HEK293 (cell line): ENCODE measurements around the gene EPHB1.

Source experiments
- REST ChIP-seq: fragments of 450-650 bp; formaldehyde crosslinking; IDR thresholded peaks from 2 replicates; pipeline ENCODE4 v1.5.1; 2016; ENCODE audit warnings: missing biosample characterization, missing genetic modification characterization
- YY2 ChIP-seq: fragments of 450-650 bp; formaldehyde crosslinking; IDR thresholded peaks from 2 replicates; pipeline ENCODE4 v1.5.1; 2016; ENCODE audit warnings: missing biosample characterization, missing genetic modification characterization
- ZBTB26 ChIP-seq: fragments of 450-650 bp; formaldehyde crosslinking; optimal IDR thresholded peaks from 2 replicates; pipeline ENCODE3; 2016; ENCODE audit warnings: missing biosample characterization, mild to moderate bottlenecking, missing genetic modification characterization
- ZNF280C ChIP-seq: fragments of 450-650 bp; formaldehyde crosslinking; IDR thresholded peaks from 2 replicates; pipeline ENCODE4 v1.5.1; 2016; ENCODE audit warnings: missing biosample characterization, missing genetic modification characterization
- ZNF280D ChIP-seq: fragments of 450-650 bp; formaldehyde crosslinking; IDR thresholded peaks from 2 replicates; pipeline ENCODE4 v1.5.1; 2016; ENCODE audit warnings: missing biosample characterization, missing genetic modification characterization
- ZNF404 ChIP-seq: fragments of 450-650 bp; formaldehyde crosslinking; IDR thresholded peaks from 2 replicates; pipeline ENCODE4 v1.5.1; 2017; ENCODE audit warnings: missing biosample characterization, missing genetic modification characterization
- ZNF416 ChIP-seq: fragments of 450-650 bp; formaldehyde crosslinking; IDR thresholded peaks from 2 replicates; pipeline ENCODE4 v1.5.1; 2016; ENCODE audit warnings: missing biosample characterization, missing genetic modification characterization
- ZNF580 ChIP-seq: fragments of 450-650 bp; formaldehyde crosslinking; IDR thresholded peaks from 2 replicates; pipeline ENCODE4 v1.5.1; 2016; ENCODE audit warnings: missing biosample characterization, missing genetic modification characterization
- ZNF692 ChIP-seq: fragments of 450-650 bp; formaldehyde crosslinking; IDR thresholded peaks from 2 replicates; pipeline ENCODE4 v1.5.1; 2016; ENCODE audit warnings: missing biosample characterization, missing genetic modification characterization
- ZNF704 ChIP-seq: fragments of 450-650 bp; formaldehyde crosslinking; IDR thresholded peaks from 2 replicates; pipeline ENCODE4 v1.5.1; 2016; ENCODE audit warnings: missing biosample characterization, missing genetic modification characterization
- ZNF76 ChIP-seq: fragments of 450-650 bp; formaldehyde crosslinking; IDR thresholded peaks from 2 replicates; pipeline ENCODE4; 2016; ENCODE audit warnings: low read depth, missing biosample characterization, missing genetic modification characterization, borderline replicate concordance
- ZNF777 ChIP-seq: fragments of 450-650 bp; formaldehyde crosslinking; IDR thresholded peaks from 2 replicates; pipeline ENCODE4 v1.5.1; 2017; ENCODE audit warnings: missing biosample characterization, missing genetic modification characterization, borderline replicate concordance
- ZSCAN4 ChIP-seq: fragments of 450-650 bp; formaldehyde crosslinking; IDR thresholded peaks from 2 replicates; pipeline ENCODE4 v1.5.1; 2017; ENCODE audit warnings: missing biosample characterization, missing genetic modification characterization

EPHB1 gene

GRCh38 chr3:135213822-135214221 is 418.8 kb downstream of the EPHB1 start (continued):
- TF ChIP-seq REST: no peak
- TF ChIP-seq ZNF704 (tag by site-specific recombination): no peak
- no peak for TF ChIP-seq ZNF416 (tag by site-specific recombination)
- TF ChIP-seq ZNF280D: no peak
- TF ChIP-seq YY2 (tag by site-specific recombination): no peak
- no peak for TF ChIP-seq ZSCAN4 (tag by site-specific recombination)
- TF ChIP-seq ZNF777 (tag by site-specific recombination): no peak
- TF ChIP-seq ZNF580: no peak
- no peak for TF ChIP-seq ZNF404
- no peak for TF ChIP-seq ZNF76 (tag by site-specific recombination)
- TF ChIP-seq ZNF280C (tag by site-specific recombination): no peak
- TF ChIP-seq ZNF692 (tag by site-specific recombination): no peak
- TF ChIP-seq ZBTB26: no peak
